Peyer's patch (tissue), 4 donors: ENCODE measurements around the gene IQCN.

ENCODE experiments used
- POLR2A ChIP-seq, 2 donors: fragments of 450-650 bp; IDR thresholded peaks; one replicate each; pipeline ENCODE4 v1.5.1; 2017; ENCODE audit warnings: antibody characterized with exemption in 2 of 2, mild to moderate bottlenecking in 2 of 2, moderate library complexity in 2 of 2
- TF ChIP-seq, protein P1 (sequence below), 6 experiments: fragments of 450-650 bp in 4 of 6; fragments of 200-600 bp in 2 of 6; sonication (generic) in 1 of 6; IDR thresholded peaks; one replicate each; pipeline ENCODE4 v1.5.1; 2017 to 2019; ENCODE audit warnings: antibody characterized with exemption in 6 of 6, mild to moderate bottlenecking in 3 of 6, moderate library complexity in 1 of 6

DNA sequence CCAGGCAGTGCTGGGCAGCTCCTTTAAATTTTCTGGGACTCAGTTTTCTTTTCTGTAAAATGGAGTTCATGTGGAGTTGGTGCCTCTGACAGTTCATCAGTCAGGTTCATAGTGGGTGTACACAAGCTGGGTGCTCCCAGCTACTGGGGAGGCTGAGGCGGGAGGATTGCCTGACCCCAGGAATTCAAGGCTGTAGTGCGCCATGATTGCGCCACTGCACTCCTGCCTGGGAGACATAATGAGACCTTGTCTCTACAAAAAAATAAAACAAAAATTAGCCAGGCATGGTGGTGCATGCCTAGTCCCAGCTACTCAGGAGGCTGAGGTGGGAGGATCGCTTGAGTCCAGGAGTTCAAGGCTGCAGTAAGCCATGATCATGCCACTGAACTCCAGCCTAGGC, 21.1 kb downstream of the IQCN start:
- TF ChIP-seq, protein P1, sequence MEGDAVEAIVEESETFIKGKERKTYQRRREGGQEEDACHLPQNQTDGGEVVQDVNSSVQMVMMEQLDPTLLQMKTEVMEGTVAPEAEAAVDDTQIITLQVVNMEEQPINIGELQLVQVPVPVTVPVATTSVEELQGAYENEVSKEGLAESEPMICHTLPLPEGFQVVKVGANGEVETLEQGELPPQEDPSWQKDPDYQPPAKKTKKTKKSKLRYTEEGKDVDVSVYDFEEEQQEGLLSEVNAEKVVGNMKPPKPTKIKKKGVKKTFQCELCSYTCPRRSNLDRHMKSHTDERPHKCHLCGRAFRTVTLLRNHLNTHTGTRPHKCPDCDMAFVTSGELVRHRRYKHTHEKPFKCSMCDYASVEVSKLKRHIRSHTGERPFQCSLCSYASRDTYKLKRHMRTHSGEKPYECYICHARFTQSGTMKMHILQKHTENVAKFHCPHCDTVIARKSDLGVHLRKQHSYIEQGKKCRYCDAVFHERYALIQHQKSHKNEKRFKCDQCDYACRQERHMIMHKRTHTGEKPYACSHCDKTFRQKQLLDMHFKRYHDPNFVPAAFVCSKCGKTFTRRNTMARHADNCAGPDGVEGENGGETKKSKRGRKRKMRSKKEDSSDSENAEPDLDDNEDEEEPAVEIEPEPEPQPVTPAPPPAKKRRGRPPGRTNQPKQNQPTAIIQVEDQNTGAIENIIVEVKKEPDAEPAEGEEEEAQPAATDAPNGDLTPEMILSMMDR (IDR thresholded peaks at IDR 0.05): no peak
- TF ChIP-seq POLR2A (IDR thresholded peaks at IDR 0.05): no peak
